ENCODE results near the gene PRDM7.
"Not testable (repeated sequence)": the region's sequence is repeated elsewhere in the genome, so short reads cannot be mapped to it uniquely, and the experiment has no call there.

PRDM7 gene

GRCh38 chr16:90015586-90016338 lies 61.4 kb downstream of the PRDM7 start:
- no peak for DNase-seq

GRCh38 chr16:90012991-90013745 lies 64.0 kb downstream of the PRDM7 start:
- no peak for DNase-seq

GRCh38 chr16:90011908-90012501 lies 65.1 kb downstream of the PRDM7 start:
- DNase-seq = no peak

- no peak for DNase-seq
Measured at GRCh38 chr16:90011508-90011819, 65.7 kb downstream of the PRDM7 start.

- no peak for DNase-seq
Measured at GRCh38 chr16:90010676-90011507, 66.2 kb downstream of the PRDM7 start.

- no peak for DNase-seq
Measured at GRCh38 chr16:90009172-90009899, 67.8 kb downstream of the PRDM7 start.

- DNase-seq = no peak
Measured at GRCh38 chr16:90008708-90009145, 68.4 kb downstream of the PRDM7 start.

GRCh38 chr16:90007635-90008234 lies 69.4 kb downstream of the PRDM7 start:
- not testable (repeated sequence) for DNase-seq

GRCh38 chr16:90007015-90007414 lies 70.1 kb downstream of the PRDM7 start:
- no peak for DNase-seq

Data from nucleus accumbens (tissue), 56 donors.